Heart left ventricle (tissue), 13 donors: ENCODE results near the gene DEPP1.
A peak's percentile ranks its signal among the peaks of the same experiment; 100 is the strongest.

Experiments
- CTCF ChIP-seq, 12 donors: fragments of 200-600 bp; sonication (generic) in 4 of 12; IDR thresholded peaks; one replicate each; pipeline versions ENCODE4 v1.5.0 to v1.8.0; 2018 to 2022; ENCODE audit warnings: antibody characterized with exemption in 12 of 12, mild to moderate bottlenecking in 5 of 12
- POLR2A ChIP-seq, 2 donors: fragments of 450-650 bp; IDR thresholded peaks; one replicate each; pipeline ENCODE4 v1.6.1; 2017; ENCODE audit warnings: antibody characterized with exemption in 2 of 2, mild to moderate bottlenecking in 2 of 2, moderate library complexity in 2 of 2
- donor health status: ischemic (EF 13 %, LVEDD 7.1; RV severe dilation, severe dysfunction).
- donor health status: DM: no; HTN: yes; CAD: no.
- donor health status: DM: no; HTN: no; CAD: no.
- donor health status: ischemic (EF 25% LVEDD 6.9; RV normal size, moderate dysfunction).
- donor health status: ischemic (EF 25% LVEDD 5.7; RV mildly dilated, moderate dysfunction).
- donor health status: ischemic (EF 35%, LVEDD 5.7; RV mildly dilated, moderate dysfunction).
- donor health status: nonischemic (EF 11% LVEDD 7.7; RV severe dilation, severe dysfunction).
- donor health status: DM: yes; HTN: yes; CAD: no.
- donor health status: PGD.
- donor health status: ischemic (EF 29% LVEDD 5.4; RV normal size, mild dysfunction).
- donor health status: nonischemic (EF 23%, LVEDD 6.1; RV moderate dilation, normal function).

GRCh38 chr10:44932517-44933450 is 45.8 kb downstream of the DEPP1 start:
- TF ChIP-seq CTCF (IDR thresholded peaks at IDR 0.05) (peak; percentile 92 to 99 (median 98)), POLR2A (IDR thresholded peaks at IDR 0.05) (no peak)
